Kidney capillary endothelial cell (primary cell): ENCODE results near the gene RAB7A.
"Not testable (repeated sequence)": the region's sequence is repeated elsewhere in the genome, so short reads cannot be mapped to it uniquely, and the experiment has no call there.

Experiments used
- DNase-seq: peaks from one replicate; pipeline ENCODE4 v3.0.0-alpha.2; 2018; ENCODE audit warnings: low spot score

Gene RAB7A

GRCh38 chr3:128712848-128713247 lies 13.1 kb upstream of the RAB7A start:
- DNase-seq, result no peak

GRCh38 chr3:128714887-128715491 lies 11.0 kb upstream of the RAB7A start:
- no peak for DNase-seq

- DNase-seq, result not testable (repeated sequence)
Observed at GRCh38 chr3:128718892-128719291, 7.1 kb upstream of the RAB7A start.

GRCh38 chr3:128720891-128721290 lies 5.1 kb upstream of the RAB7A start:
- no peak for DNase-seq

- no peak for DNase-seq
Observed at GRCh38 chr3:128723477-128723876, 2.5 kb upstream of the RAB7A start.

GRCh38 chr3:128725547-128726022 lies 398 bp upstream of the RAB7A start:
- no peak for DNase-seq

GRCh38 chr3:128727059-128727458 lies 1.1 kb downstream of the RAB7A start:
- DNase-seq, result no peak

GRCh38 chr3:128727485-128727884 lies 1.5 kb downstream of the RAB7A start:
- DNase-seq, result no peak

- DNase-seq, result no peak
Observed at GRCh38 chr3:128727996-128728395, 2.0 kb downstream of the RAB7A start.

- DNase-seq, result not testable (repeated sequence)
Observed at GRCh38 chr3:128728521-128728920, 2.5 kb downstream of the RAB7A start.

GRCh38 chr3:128730471-128730870 lies 4.5 kb downstream of the RAB7A start:
- DNase-seq, result no peak

GRCh38 chr3:128734523-128735189 lies 8.7 kb downstream of the RAB7A start:
- DNase-seq, result no peak

- DNase-seq, result no peak
Observed at GRCh38 chr3:128735287-128735686, 9.3 kb downstream of the RAB7A start.

- no peak for DNase-seq
Observed at GRCh38 chr3:128735884-128736283, 9.9 kb downstream of the RAB7A start.

- DNase-seq, result no peak
Observed at GRCh38 chr3:128736601-128737000, 10.6 kb downstream of the RAB7A start.

- DNase-seq, result no peak
Observed at GRCh38 chr3:128740621-128741020, 14.6 kb downstream of the RAB7A start.

- DNase-seq, result no peak
Observed at GRCh38 chr3:128742821-128743594, 17.0 kb downstream of the RAB7A start.

- DNase-seq, result no peak
Observed at GRCh38 chr3:128745742-128746141, 19.8 kb downstream of the RAB7A start.

GRCh38 chr3:128746881-128747280 lies 20.9 kb downstream of the RAB7A start:
- no peak for DNase-seq

GRCh38 chr3:128748557-128748956 lies 22.6 kb downstream of the RAB7A start:
- DNase-seq, result no peak

- DNase-seq, result no peak
Observed at GRCh38 chr3:128749035-128749434, 23.1 kb downstream of the RAB7A start.

GRCh38 chr3:128749561-128749960 lies 23.6 kb downstream of the RAB7A start:
- DNase-seq, result not testable (repeated sequence)

GRCh38 chr3:128753715-128754114 lies 27.7 kb downstream of the RAB7A start:
- no peak for DNase-seq
